KOPT-K1 (cell line): ENCODE results near the gene STXBP6.

Experiments
- H3K27ac ChIP-seq: fragments of 200-600 bp; sonication (generic); 2 replicates; pipeline ENCODE4 v1.5.1; 2016; ENCODE audit warnings: antibody characterized with exemption, mild to moderate bottlenecking, low read depth, low read length; ENCODE audit not compliant: poor library complexity, severe bottlenecking
- H3K36me3 ChIP-seq: fragments of 200-600 bp; sonication (generic); 2 replicates; pipeline ENCODE4 v1.5.1; 2017; ENCODE audit warnings: antibody characterized with exemption, mild to moderate bottlenecking, low read length, moderate library complexity; ENCODE audit not compliant: insufficient read depth
- H3K9me3 ChIP-seq: fragments of 200-600 bp; sonication (generic); 2 replicates; pipeline ENCODE4 v1.5.1; 2017; ENCODE audit warnings: antibody characterized with exemption, low read length, mild to moderate bottlenecking; ENCODE audit not compliant: insufficient read depth, poor library complexity, severe bottlenecking

STXBP6 gene

GRCh38 chr14:24897793-24898192, 152.2 kb downstream of the STXBP6 start:
- Histone ChIP-seq H3K9me3 (no peaks in the 10 kb centered on the region), H3K27ac (no peak overlapping the region), H3K36me3 (no peaks in the 10 kb centered on the region)

- Histone ChIP-seq H3K36me3 (no peaks in the 10 kb centered on the region), H3K27ac (no peak overlapping the region), H3K9me3 (peaks cover 5% of the 10 kb centered on the region)
Measured at GRCh38 chr14:24895622-24896021, 154.3 kb downstream of the STXBP6 start.

GRCh38 chr14:24895243-24895583, 154.7 kb downstream of the STXBP6 start:
- H3K9me3 ChIP-seq: peaks cover 9% of the 10 kb centered on the region
- H3K27ac ChIP-seq: no peak overlapping the region
- no peaks in the 10 kb centered on the region for H3K36me3 ChIP-seq

- peaks cover 14% of the 10 kb centered on the region for H3K9me3 ChIP-seq
- H3K27ac ChIP-seq: no peak overlapping the region
- no peaks in the 10 kb centered on the region for H3K36me3 ChIP-seq
Measured at GRCh38 chr14:24894583-24895242, 155.2 kb downstream of the STXBP6 start.

GRCh38 chr14:24892497-24893051, 157.4 kb downstream of the STXBP6 start:
- H3K36me3 ChIP-seq: no peaks in the 10 kb centered on the region
- H3K9me3 ChIP-seq: peaks cover 14% of the 10 kb centered on the region
- H3K27ac ChIP-seq: no peak overlapping the region

- Histone ChIP-seq H3K36me3 (no peaks in the 10 kb centered on the region), H3K27ac (no peak overlapping the region), H3K9me3 (peaks cover 14% of the 10 kb centered on the region)
Measured at GRCh38 chr14:24891987-24892496, 157.9 kb downstream of the STXBP6 start.

- no peaks in the 10 kb centered on the region for H3K36me3 ChIP-seq
- peaks cover 14% of the 10 kb centered on the region for H3K9me3 ChIP-seq
- H3K27ac ChIP-seq: no peak overlapping the region
Measured at GRCh38 chr14:24890716-24891115, 159.2 kb downstream of the STXBP6 start.

- H3K36me3 ChIP-seq: no peaks in the 10 kb centered on the region
- no peak overlapping the region for H3K27ac ChIP-seq
- H3K9me3 ChIP-seq: peaks cover 14% of the 10 kb centered on the region
Measured at GRCh38 chr14:24889843-24890242, 160.1 kb downstream of the STXBP6 start.

- Histone ChIP-seq H3K9me3 (peaks cover 14% of the 10 kb centered on the region), H3K36me3 (no peaks in the 10 kb centered on the region), H3K27ac (no peak overlapping the region)
Measured at GRCh38 chr14:24888532-24888931, 161.4 kb downstream of the STXBP6 start.

GRCh38 chr14:24887623-24888304, 162.2 kb downstream of the STXBP6 start:
- H3K27ac ChIP-seq: no peak overlapping the region
- H3K9me3 ChIP-seq: peaks cover 14% of the 10 kb centered on the region

GRCh38 chr14:24885410-24885913, 164.5 kb downstream of the STXBP6 start:
- H3K36me3 ChIP-seq: no peaks in the 10 kb centered on the region
- H3K27ac ChIP-seq: no peak overlapping the region

More at GRCh38 chr14:24887623-24888304, 162.2 kb downstream of the STXBP6 start:
- no peaks in the 10 kb centered on the region for H3K36me3 ChIP-seq

GRCh38 chr14:24883576-24883975, 166.4 kb downstream of the STXBP6 start:
- Histone ChIP-seq H3K36me3 (no peaks in the 10 kb centered on the region), H3K27ac (no peak overlapping the region), H3K9me3 (no peaks in the 10 kb centered on the region)

More at GRCh38 chr14:24885410-24885913, 164.5 kb downstream of the STXBP6 start:
- H3K9me3 ChIP-seq: peaks cover 8% of the 10 kb centered on the region

GRCh38 chr14:24881116-24881893, 168.6 kb downstream of the STXBP6 start:
- Histone ChIP-seq H3K27ac (no peak overlapping the region), H3K36me3 (no peaks in the 10 kb centered on the region), H3K9me3 (no peaks in the 10 kb centered on the region)

GRCh38 chr14:24880689-24881088, 169.3 kb downstream of the STXBP6 start:
- no peaks in the 10 kb centered on the region for H3K36me3 ChIP-seq
- H3K27ac ChIP-seq: no peak overlapping the region
- H3K9me3 ChIP-seq: no peaks in the 10 kb centered on the region
